Activated naive CD4-positive, alpha-beta T cell treated with anti-CD3 and anti-CD28 coated beads, Interleukin-2, amount 10 ng/mL, durations not matched to agents 7 days and 5 days (primary cell): Measurements from ENCODE around the gene MED6.

Experiments used
- CTCF ChIA-PET: fragments of 350-600 bp; sonication (Branson Sonifier 250); formaldehyde crosslinking; loops from one replicate; lab custom pipeline; 2021; ENCODE audit warnings: antibody characterized with exemption; lab: Charles Lee
- DNase-seq: peaks from one replicate; pipeline ENCODE4 v3.0.0-alpha.2; 2020
- H3K27ac Mint-ChIP-seq: one replicate; pipeline ENCODE4 v1.8.0; 2021; ENCODE audit warnings: mild to moderate bottlenecking, moderate library complexity, mixed read lengths
- H3K27me3 Mint-ChIP-seq: one replicate; pipeline ENCODE4 v1.8.0; 2021; ENCODE audit warnings: mild to moderate bottlenecking, mixed read lengths
- H3K36me3 Mint-ChIP-seq: one replicate; pipeline ENCODE4 v1.8.0; 2021; ENCODE audit warnings: mixed read lengths
- H3K4me1 Mint-ChIP-seq: one replicate; pipeline ENCODE4 v1.8.0; 2021; ENCODE audit warnings: mixed read lengths
- H3K4me3 Mint-ChIP-seq: one replicate; pipeline ENCODE4 v1.8.0; 2021; ENCODE audit warnings: mild to moderate bottlenecking, moderate library complexity, mixed read lengths
- H3K9me3 Mint-ChIP-seq: one replicate; pipeline ENCODE4 v1.8.0; 2021; ENCODE audit warnings: mixed read lengths

Gene MED6

DNA sequence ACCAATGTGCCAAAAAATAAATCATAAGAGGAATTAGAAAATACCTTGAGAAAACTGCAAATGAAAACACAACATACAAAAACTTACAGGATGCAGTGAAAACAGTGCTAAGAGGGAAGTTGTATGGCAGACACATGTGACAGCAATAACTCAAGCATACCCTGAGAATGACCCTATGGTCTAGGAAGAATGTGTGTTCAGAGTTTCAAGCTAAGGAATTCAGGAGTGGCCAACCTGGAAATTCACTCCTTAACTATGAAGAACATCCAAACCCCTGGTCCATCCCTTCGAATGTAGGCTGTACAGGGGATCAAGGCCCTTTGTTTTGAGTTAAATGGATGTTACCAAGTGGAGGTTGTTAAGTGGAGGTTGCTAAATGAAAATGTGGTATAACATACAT is 24.5 kb upstream of the MED6 start:
- CTCF ChIA-PET = interaction anchor here (1.5 to 7.9 kb wide), 2 partner anchors 88 to 192 kb away, joined by 6 to 87 read pairs; no protein-coding TSS in a partner anchor
- no peak overlapping the region for H3K4me3 Mint-ChIP-seq
- H3K27ac Mint-ChIP-seq = no peak overlapping the region
- H3K36me3 Mint-ChIP-seq = peaks cover 4% of the 10 kb centered on the region
- no peaks in the 10 kb centered on the region for H3K4me1 Mint-ChIP-seq
- no peak for DNase-seq
- peaks cover 4% of the 10 kb centered on the region for H3K27me3 Mint-ChIP-seq
- H3K9me3 Mint-ChIP-seq = peaks cover 17% of the 10 kb centered on the region

GRCh38 chr14:70622111-70622712 is 21.8 kb upstream of the MED6 start:
- H3K36me3 Mint-ChIP-seq = peaks cover 4% of the 10 kb centered on the region
- H3K4me3 Mint-ChIP-seq = no peak overlapping the region

GRCh38 chr14:70619708-70620107 is 19.3 kb upstream of the MED6 start:
- Mint-ChIP-seq H3K36me3 (no peaks in the 10 kb centered on the region), H3K27me3 (peaks cover 7% of the 10 kb centered on the region), H3K9me3 (no peaks in the 10 kb centered on the region), H3K4me3 (no peak overlapping the region), H3K4me1 (no peaks in the 10 kb centered on the region), H3K27ac (no peak overlapping the region)
- CTCF ChIA-PET = interaction anchor here (0.7 to 7.9 kb wide), 4 partner anchors 32 to 100 kb away, joined by 3 to 87 read pairs (median 4); no protein-coding TSS in a partner anchor
- DNase-seq = no peak

More at GRCh38 chr14:70622111-70622712, 21.8 kb upstream of the MED6 start:
- H3K27ac Mint-ChIP-seq = no peak overlapping the region
- CTCF ChIA-PET = interaction anchor here (0.7 to 7.9 kb wide), 8 partner anchors 11 to 590 kb away, joined by 3 to 87 read pairs (median 6); no protein-coding TSS in a partner anchor
- DNase-seq = peak; percentile 71
- no peaks in the 10 kb centered on the region for H3K4me1 Mint-ChIP-seq
- H3K9me3 Mint-ChIP-seq = peaks cover 16% of the 10 kb centered on the region
- peaks cover 6% of the 10 kb centered on the region for H3K27me3 Mint-ChIP-seq

DNA sequence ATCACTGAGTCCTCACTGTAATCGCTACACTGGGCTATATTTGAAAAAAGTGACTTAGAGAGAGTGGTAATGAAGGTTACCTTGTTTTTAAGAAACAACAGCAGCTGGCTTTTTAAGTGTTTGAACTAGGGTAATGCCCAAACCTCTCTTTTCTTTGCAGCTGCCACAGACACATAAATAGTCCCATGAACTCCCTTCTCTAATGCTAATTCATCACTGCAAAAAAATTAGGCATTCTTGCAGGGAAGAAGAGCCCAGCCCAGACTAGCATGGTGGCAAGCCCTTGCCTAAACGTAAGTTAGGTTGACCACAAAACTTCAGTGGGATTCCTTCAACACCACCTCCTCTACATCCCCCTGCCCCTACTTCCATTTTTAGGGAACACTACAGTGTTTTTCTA is 17.9 kb upstream of the MED6 start:
- CTCF ChIA-PET = interaction anchor here (1.0 to 1.3 kb wide), 2 partner anchors 15 to 96 kb away, joined by 3 read pairs; no protein-coding TSS in a partner anchor
- Mint-ChIP-seq H3K27me3 (peaks cover 7% of the 10 kb centered on the region), H3K27ac (no peak overlapping the region), H3K4me1 (no peaks in the 10 kb centered on the region), H3K4me3 (no peak overlapping the region), H3K36me3 (no peaks in the 10 kb centered on the region), H3K9me3 (no peaks in the 10 kb centered on the region)
- no peak for DNase-seq

- no peak overlapping the region for H3K4me3 Mint-ChIP-seq
- H3K4me1 Mint-ChIP-seq = no peaks in the 10 kb centered on the region
- no peaks in the 10 kb centered on the region for H3K36me3 Mint-ChIP-seq
- no peak for DNase-seq
- CTCF ChIA-PET = no interaction called here
- peaks cover 3% of the 10 kb centered on the region for H3K27me3 Mint-ChIP-seq
- H3K9me3 Mint-ChIP-seq = no peaks in the 10 kb centered on the region
- H3K27ac Mint-ChIP-seq = no peak overlapping the region
Measured at GRCh38 chr14:70616646-70617045, 16.2 kb upstream of the MED6 start.

DNA sequence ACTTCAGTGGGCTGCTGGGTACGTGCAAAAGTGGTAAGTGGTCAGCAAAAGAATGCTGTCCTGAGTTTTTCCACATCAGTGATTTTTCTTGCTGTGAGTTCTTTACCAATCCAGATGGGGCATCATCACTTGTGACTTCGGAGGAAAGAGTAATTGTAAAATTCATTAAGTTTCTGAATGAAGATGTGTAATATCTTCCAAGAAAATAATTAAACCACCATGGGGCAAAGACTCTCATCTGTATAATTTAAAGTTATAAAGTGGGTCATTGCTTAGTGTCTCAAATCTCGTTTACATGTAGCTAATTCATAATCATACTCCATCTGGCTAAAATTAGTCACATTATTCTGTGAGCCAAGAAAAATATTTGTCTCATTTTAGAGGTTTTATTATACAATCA is 10.8 kb upstream of the MED6 start:
- no peak overlapping the region for H3K27ac Mint-ChIP-seq
- H3K4me3 Mint-ChIP-seq = no peak overlapping the region
- DNase-seq = no peak
- no peaks in the 10 kb centered on the region for H3K36me3 Mint-ChIP-seq
- H3K9me3 Mint-ChIP-seq = no peaks in the 10 kb centered on the region
- CTCF ChIA-PET = no interaction called here
- H3K4me1 Mint-ChIP-seq = no peaks in the 10 kb centered on the region
- peaks cover 5% of the 10 kb centered on the region for H3K27me3 Mint-ChIP-seq

DNA sequence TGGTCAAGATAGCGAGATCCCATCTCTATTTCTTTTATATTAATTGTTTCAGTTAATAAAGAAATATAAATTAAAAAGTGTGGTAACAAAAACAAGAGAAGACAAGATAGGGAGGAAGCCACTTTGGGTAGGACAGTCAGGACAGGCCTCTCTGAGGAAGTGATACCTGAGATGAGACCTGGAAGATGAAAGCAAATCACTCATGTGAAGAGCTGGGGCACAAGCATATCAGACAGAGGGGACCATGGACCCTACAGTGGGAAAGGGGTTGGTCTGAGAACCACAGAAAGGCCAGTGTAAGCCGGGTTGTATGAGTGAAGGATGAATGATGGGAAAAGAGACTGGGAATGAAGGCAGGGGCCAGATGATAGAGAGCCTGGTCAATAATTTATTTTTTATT is 1.8 kb upstream of the MED6 start:
- CTCF ChIA-PET = interaction anchor here (1.3 kb wide), 1 partner anchor 21 kb away, joined by 5 read pairs; no protein-coding TSS in a partner anchor
- Mint-ChIP-seq H3K4me3 (no peak overlapping the region), H3K9me3 (no peaks in the 10 kb centered on the region), H3K4me1 (peaks cover 40% of the 10 kb centered on the region), H3K27me3 (peaks cover 30% of the 10 kb centered on the region), H3K36me3 (peaks cover 4% of the 10 kb centered on the region), H3K27ac (no peak overlapping the region)
- no peak for DNase-seq

DNA sequence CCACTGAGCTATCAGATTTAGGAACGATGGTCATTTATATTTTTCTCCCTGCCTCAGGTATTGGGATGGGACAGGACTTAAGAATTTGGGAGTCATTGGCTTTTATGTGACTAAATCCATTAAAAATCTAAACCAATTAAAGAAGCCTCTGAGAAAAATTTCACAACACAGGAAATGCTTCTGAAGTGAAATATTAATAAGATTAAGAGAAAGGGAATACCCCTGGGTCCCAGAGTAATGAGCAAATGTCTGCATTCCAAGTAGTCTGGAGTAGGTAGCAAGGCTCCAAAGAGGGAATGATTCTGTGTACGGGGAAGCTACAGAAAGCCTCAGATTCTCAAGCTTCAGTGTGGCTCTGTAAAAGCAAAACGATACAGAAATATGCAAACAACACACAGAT is 707 bp upstream of the MED6 start:
- H3K27me3 Mint-ChIP-seq = peaks cover 25% of the 10 kb centered on the region
- DNase-seq = no peak
- H3K27ac Mint-ChIP-seq = peak overlapping the region; percentile 72
- peaks cover 40% of the 10 kb centered on the region for H3K4me1 Mint-ChIP-seq
- peak overlapping the region; percentile 99 for H3K4me3 Mint-ChIP-seq
- CTCF ChIA-PET = interaction anchor here (1.3 kb wide), 1 partner anchor 22 kb away, joined by 5 read pairs; no protein-coding TSS in a partner anchor
- no peaks in the 10 kb centered on the region for H3K9me3 Mint-ChIP-seq
- peaks cover 6% of the 10 kb centered on the region for H3K36me3 Mint-ChIP-seq

- peak overlapping the region; percentile 99 for H3K4me3 Mint-ChIP-seq
- H3K9me3 Mint-ChIP-seq = no peaks in the 10 kb centered on the region
- peaks cover 10% of the 10 kb centered on the region for H3K27me3 Mint-ChIP-seq
- peaks cover 40% of the 10 kb centered on the region for H3K4me1 Mint-ChIP-seq
- H3K36me3 Mint-ChIP-seq = peaks cover 18% of the 10 kb centered on the region
- CTCF ChIA-PET = no interaction called here
- no peak for DNase-seq
- peak overlapping the region; percentile 12 for H3K27ac Mint-ChIP-seq
Measured at GRCh38 chr14:70599345-70599744, 1.1 kb downstream of the MED6 start.

DNA sequence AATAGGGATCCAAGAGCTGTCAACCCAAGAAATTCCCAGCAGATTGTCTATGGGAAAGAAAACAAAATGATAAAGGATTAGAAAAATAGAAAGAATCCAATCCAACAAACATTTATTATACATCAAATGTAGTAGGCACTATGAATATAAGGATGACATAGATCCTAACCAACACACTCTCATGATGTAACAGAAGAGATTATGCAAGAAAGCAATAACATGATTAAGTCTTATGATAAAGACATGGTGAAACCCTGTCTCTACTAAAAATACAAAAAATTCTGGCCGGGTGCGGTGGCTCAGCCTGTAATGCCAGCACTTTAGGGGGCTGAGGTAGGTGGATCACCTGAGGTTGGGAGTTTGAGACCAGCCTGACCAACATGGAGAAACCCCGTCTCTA is 2.7 kb downstream of the MED6 start:
- no peak for DNase-seq
- Mint-ChIP-seq H3K27ac (no peak overlapping the region), H3K36me3 (peaks cover 29% of the 10 kb centered on the region), H3K27me3 (peaks cover 5% of the 10 kb centered on the region), H3K4me3 (no peak overlapping the region), H3K9me3 (no peaks in the 10 kb centered on the region), H3K4me1 (peaks cover 40% of the 10 kb centered on the region)
- CTCF ChIA-PET = no interaction called here

DNA sequence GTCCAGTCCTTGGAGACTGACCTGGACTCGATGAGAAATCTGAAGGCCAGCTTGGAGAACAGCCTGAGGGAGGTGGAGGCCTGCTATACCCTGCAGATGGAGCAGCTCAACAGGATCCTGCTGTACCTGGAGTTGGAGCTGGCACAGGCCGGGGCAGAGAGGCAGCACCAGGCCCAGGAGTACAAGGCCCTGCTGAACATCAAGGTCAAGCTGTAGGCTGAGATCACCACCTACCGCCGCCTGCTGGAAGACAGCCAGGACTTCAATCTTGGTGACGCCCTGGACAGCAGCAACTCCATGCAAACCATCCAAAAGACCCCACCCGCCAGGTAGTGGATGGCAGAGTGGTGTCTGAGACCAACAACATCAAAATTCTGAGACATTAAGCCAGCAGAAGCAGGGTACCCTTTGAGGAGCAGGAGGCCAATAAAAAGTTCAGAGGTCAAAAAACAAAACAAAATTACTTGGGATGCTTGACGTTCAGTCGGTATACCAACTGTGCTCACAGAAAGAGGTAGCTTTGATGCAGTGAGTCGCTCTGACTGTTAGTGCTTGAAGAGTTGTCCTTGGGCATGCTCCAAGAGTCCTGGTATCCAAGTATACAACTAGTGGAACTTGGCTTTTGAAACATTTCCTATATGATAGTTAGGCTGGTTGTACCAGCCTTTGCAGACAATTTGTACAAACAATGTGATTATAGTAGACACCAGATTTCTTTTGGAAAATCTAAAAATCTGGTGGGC is 4.8 kb downstream of the MED6 start:
- H3K4me3 Mint-ChIP-seq = no peak overlapping the region
- peaks cover 39% of the 10 kb centered on the region for H3K36me3 Mint-ChIP-seq
- H3K4me1 Mint-ChIP-seq = peaks cover 31% of the 10 kb centered on the region
- CTCF ChIA-PET = interaction anchor here (0.6 kb wide), 1 partner anchor 126 kb away, joined by 3 read pairs; no protein-coding TSS in a partner anchor
- no peaks in the 10 kb centered on the region for H3K9me3 Mint-ChIP-seq
- no peaks in the 10 kb centered on the region for H3K27me3 Mint-ChIP-seq
- DNase-seq = no peak
- no peak overlapping the region for H3K27ac Mint-ChIP-seq

- Mint-ChIP-seq H3K9me3 (no peaks in the 10 kb centered on the region), H3K4me3 (no peak overlapping the region), H3K27me3 (no peaks in the 10 kb centered on the region), H3K4me1 (peaks cover 21% of the 10 kb centered on the region), H3K36me3 (peaks cover 44% of the 10 kb centered on the region), H3K27ac (no peak overlapping the region)
- DNase-seq = no peak
- CTCF ChIA-PET = no interaction called here
Measured at GRCh38 chr14:70594461-70594860, 6.0 kb downstream of the MED6 start.

DNA sequence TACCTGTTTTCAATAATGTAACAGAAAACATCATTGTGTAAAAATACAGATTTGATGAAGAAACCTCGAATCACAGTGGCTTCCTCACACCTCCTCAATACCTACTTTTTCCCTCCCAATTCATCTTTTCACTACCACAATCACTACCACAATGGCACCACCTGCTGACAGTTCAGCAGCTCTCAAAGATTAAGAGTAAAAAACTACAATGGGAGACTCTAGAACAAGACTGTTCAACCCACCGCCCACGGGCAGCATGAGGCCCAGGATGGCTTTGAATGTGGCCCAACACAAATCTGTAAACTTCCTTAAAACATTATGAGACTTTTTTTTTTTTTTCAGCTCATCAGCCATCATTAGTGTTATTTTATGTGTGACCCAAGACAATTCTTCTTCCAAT is 15.2 kb downstream of the MED6 start:
- no peak overlapping the region for H3K27ac Mint-ChIP-seq
- no peaks in the 10 kb centered on the region for H3K9me3 Mint-ChIP-seq
- CTCF ChIA-PET = interaction anchor here (0.8 to 1.0 kb wide), 2 partner anchors 262 to 767 kb away, joined by 3 read pairs; no protein-coding TSS in a partner anchor
- H3K4me3 Mint-ChIP-seq = no peak overlapping the region
- no peaks in the 10 kb centered on the region for H3K27me3 Mint-ChIP-seq
- DNase-seq = no peak
- peaks cover 50% of the 10 kb centered on the region for H3K36me3 Mint-ChIP-seq
- H3K4me1 Mint-ChIP-seq = no peaks in the 10 kb centered on the region

- DNase-seq = no peak
- H3K9me3 Mint-ChIP-seq = no peaks in the 10 kb centered on the region
- peaks cover 17% of the 10 kb centered on the region for H3K36me3 Mint-ChIP-seq
- CTCF ChIA-PET = no interaction called here
- H3K4me3 Mint-ChIP-seq = no peak overlapping the region
- H3K27ac Mint-ChIP-seq = no peak overlapping the region
- no peaks in the 10 kb centered on the region for H3K4me1 Mint-ChIP-seq
- no peaks in the 10 kb centered on the region for H3K27me3 Mint-ChIP-seq
Measured at GRCh38 chr14:70576891-70577290, 23.6 kb downstream of the MED6 start.
